GM18499 (cell line): ENCODE data around the gene ERC1.
"Not testable (repeated sequence)": the region's sequence is repeated elsewhere in the genome, so short reads cannot be mapped to it uniquely, and the experiment has no call there.

Experiments used
- ATAC-seq: cut with Tn5 transposase; IDR thresholded peaks from one replicate; pipeline ENCODE4 v1.9.1; 2021; ENCODE audit warnings: moderate number of reproducible peaks; ENCODE audit not compliant: insufficient read depth, unreplicated experiment

ERC1 gene

DNA sequence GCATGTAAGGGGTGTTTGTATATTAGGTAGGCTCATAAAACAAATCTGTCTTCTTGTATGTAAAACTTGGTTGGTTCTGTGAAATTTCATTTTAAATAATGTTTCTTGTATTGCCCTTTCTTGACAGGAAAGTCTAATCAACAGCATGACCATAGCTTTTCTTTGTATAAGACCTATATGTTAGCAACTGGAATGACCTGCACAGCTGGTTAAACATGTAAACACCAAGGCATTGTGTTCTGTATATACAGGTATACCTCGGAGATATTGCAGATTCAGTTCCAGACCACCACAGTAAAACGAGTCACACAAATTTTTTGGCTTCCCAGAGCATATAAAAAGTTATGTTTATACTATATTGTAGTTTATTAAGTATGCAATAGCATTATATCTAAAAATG is 183.6 kb downstream of the ERC1 start:
- ATAC-seq: no peak

DNA sequence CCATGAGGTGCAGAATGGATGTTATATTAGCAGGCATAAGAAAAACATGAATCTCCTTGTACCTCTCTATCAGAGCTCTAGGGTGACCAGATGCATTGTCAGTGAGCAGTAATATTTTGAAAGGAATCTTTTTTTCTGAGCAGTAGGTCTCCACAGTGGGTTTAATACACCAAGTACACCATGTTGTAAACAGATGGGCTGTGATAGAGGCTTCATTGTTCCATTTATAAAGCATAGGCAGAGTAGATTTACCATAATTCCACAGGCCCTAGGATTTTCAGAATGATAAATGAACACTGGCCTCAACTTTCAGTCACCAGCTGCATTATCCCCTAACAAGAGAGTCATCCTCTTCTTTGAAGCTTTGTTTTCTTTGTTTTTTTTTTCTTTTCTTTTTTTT is 185.2 kb downstream of the ERC1 start:
- ATAC-seq: no peak

DNA sequence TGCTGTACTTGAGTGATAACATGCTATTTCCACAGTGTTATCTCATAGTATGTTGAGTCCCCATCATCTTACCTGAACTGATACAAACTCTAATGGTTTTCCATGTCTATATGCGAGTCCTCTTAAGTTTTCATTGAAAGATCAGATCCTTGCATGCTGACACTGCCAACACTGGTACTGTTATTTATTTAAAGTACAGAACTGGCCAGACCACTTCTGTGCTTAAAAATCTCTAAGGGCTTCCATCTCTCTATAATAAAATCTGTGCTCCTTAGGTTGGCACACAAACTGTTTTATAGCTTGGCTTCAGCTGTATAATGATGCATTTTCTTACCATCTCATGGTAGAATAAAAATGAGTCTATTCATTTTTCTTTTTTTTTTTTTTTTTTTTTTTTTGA is 188.1 kb downstream of the ERC1 start:
- no peak for ATAC-seq

DNA sequence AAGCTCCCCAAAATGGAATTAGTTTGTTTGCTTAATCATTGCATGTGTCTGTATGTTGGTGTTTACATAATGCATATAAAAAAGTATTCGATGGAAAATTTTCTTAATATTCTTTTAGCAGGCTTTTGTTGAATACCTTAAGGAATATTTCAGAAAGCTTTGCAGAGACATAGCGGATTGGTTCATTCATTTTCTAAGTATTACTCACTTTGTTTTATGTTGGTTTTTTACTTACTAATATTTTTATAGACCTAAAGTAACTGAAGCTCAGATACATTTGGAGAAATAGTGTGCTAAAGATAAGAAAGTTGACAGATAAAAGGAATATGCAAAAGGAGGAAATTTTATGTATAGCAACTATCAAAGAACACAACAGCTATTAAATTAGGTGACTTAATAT is 191.0 kb downstream of the ERC1 start:
- ATAC-seq: no peak

DNA sequence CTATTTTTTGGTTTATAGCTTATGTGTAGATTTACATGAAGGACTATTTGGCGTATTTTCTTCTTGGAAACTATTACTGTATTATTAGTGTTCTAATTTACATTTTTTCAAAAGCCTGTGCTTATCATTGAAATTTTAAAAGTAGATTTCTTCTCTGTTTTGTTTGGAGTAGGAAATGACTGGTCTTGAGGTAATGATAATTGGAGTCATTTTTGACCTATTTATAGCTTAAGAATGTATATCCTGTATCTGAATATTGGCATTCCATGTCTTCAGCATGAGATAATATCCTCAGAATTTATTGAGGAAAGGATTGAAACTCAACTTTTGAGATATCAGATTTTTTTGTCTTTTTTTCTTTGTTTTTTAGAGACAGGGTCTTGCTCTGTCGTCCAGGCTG is 193.4 kb downstream of the ERC1 start:
- ATAC-seq: no peak

DNA sequence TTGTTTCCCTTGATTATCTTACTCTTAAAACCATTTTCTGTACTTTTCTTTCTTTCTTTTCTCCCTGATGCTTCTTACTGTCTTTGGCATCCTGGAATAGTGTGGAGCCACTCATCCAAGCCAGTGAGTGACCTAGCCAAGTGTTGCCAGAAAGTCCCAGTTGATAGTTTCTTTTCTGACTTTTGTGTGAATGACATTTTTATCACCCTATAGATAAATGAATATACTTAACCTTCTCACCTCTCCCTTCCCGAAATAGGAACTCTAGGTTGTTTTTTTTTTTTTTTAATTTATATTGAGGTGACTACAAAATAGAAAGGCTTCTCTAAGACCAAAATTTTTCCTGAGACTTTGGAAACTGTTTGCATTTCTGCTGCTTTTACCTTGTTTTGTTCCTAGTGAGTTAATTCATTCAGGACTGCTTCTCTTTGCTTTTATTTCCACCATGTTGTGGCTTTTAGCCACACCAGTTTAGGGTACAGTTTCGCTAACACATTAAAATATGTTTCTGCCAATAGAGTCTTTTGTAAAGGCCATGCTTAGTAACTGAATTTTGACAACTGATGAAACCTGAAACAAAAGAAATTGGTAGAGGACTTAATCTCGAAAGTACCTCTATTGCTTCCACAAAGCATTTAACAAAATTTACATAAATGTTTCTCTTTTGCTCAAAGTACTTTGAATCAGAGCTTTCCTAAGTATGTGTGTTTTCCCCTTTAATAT is 194.6 kb downstream of the ERC1 start:
- ATAC-seq: no peak

DNA sequence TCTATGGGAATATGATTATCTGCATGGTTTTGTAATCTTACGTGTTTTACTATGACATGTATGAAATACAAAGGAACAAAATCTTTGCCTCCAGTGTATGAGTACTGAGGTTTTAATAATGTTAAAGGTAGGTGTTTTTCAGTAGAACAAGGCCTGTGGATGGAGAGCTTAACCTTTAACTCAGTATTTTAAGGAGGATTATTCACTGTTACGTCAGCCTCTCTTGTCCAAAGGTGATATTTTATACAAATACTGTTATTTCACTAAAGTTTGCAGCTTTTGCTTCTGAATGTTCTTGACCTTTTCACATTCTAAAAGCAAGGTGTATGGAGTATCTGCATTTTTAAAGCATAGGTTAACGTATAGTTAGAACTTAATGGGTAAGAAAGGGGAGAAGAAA is 195.3 kb downstream of the ERC1 start:
- ATAC-seq: no peak

DNA sequence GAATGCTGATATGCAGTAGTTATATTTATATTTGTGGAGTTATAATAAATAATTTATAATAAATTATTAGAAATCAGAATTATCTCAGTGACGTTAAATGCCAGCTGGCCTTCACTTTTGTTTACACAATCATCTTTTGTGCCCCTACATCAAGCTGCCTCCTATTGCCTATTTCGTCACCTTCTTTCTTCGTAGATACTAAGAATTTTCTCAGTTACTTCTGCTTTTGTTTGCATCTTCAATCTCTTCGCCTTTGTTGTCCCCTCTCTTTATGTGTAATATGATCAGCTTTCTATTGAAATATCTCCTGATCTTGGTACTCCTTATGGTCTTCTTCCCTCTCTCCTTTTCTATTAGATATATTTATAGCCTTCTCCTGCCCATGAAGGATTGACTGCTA is 197.0 kb downstream of the ERC1 start:
- ATAC-seq: no peak

DNA sequence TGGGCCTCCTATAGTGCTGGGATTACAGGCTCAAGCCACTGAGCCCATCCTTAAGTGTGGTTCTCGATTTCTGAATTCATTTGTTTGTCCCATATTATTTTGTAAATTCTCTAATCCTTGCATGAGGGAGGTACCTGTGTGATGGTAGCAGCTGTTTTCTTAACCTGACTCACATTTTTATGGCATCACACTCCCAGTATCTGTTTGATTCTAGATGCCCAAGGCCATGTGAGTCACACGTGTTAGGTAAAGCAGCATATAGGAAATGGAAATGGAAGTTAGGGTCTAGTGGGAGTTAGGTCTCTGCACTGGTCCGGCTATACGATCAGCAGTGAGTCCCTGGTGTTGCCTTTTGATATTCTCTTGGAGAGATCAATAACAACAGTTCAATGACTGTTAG is 198.1 kb downstream of the ERC1 start:
- ATAC-seq: no peak

DNA sequence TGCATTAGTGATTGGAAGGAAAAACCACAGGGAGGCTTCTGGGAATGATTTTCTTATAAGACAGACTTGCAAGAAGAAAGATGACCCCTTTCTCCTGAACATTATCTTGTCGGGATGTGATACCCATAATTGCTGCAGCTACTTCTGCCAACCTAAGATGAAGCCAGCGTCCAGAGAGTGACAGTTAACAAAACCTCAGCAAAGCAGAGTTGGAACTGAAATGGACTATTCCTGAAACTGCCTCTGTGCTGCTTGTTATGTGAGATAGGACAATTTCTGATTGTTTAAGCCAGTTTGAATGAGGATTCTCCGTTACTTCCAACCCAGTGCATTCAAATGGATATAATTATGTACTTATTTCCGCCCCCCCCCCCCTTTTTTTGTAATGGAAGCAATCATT is 204.5 kb downstream of the ERC1 start:
- ATAC-seq: no peak

DNA sequence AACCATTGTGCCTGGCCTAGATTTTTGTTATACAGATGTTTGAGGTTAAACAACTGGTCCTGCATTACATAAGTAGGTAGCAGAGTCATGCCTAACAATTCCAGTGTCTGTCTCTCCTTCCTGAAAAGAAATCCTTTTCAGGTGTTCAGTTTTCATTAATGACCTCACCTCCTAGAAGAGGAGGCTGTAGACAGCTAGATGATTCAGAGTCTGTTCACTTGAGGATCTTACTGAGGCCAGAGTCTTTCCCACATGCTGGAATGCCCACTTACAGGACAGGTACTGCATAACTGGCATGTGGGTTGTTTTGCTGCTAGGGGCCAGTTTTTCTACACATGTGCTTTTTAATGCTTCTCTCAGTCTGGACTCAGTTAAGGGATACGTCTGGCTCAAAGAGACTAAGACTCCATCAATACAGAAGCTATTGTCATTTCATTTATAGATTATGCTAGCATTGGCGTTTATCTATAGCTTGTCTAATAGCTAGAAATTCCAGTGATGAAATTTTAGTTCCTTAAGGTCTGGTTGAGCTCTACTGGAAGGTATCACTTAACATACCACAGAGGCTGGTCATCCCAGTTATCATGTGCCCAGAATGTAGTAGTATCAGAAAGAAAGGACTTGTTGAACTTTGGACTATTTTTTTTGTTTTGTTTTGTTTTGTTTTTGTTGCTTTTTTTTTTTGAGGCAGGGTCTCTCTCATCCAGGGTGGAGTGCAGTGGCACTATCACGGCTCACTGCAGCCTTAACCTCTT is 206.4 kb downstream of the ERC1 start:
- ATAC-seq: no peak

DNA sequence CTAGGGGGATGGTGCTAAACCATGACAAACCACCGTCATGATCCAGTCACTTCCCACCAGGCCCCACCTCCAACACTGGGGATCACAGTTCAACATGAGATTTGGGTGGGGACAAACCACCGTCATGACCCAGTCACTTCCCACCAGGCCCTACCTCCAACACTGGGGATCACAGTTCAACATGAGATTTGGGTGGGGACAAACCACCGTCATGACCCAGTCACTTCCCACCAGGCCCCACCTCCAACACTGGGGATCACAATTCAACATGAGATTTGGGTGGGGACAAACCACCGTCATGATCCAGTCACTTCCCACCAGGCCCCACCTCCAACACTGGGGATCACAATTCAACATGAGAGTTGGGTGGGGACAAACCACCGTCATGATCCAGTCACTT is 207.8 kb downstream of the ERC1 start:
- not testable (repeated sequence) for ATAC-seq

DNA sequence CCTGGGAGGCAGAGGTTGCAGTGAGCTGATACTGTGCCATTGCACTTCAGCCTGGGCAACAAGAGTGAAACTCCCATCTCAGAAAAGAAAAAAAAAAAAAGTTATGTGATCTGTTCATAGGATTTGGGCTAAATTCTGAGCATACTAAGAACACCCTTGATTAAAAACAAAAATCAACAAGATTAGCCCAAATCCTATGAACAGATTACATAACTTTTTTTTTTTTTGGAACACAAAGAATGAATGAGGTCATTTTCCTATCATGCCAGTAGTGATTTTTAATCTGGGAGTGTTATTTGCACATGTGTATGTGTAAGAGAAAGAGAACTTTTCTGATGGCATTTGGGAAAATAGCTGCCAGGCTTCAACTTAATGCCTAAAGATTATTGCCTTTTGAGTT is 208.7 kb downstream of the ERC1 start:
- no peak for ATAC-seq

DNA sequence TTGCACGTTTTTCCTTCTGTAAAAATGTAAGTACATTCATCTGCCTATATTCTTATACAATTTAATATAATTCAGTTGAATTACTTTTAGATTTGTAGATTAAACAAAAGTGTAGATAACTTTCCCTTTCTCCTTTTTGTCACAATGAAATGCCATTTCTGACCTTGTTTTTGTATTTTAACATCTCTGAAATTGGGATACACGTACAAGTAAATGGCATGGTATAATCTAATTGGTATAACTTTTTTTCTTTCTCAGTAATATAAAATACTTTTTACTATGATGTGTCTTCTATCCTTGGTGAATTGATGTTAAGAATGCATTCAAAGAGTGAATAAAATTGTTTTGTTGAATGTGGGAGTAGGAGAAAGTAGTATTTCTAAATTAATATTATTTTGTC is 210.0 kb downstream of the ERC1 start:
- no peak for ATAC-seq

DNA sequence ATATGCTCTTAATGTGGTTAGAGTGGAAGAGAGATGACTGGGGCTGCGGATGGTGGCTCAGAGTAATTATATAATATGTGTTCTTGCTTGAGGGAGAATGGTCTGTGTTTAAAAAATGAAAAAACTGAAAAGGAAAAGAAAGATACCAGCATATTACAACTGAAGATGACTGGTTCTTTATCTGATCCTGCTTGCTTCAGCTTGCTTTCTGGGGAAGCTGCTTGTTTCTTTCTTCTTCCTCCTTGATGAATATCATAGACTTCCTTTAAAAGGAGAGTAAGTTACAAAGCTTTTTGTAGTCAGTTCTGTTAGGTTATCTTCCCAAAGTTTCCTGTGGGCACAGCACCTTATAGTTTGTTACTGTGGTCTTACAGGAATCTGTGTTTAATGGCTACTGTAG is 210.9 kb downstream of the ERC1 start:
- no peak for ATAC-seq

DNA sequence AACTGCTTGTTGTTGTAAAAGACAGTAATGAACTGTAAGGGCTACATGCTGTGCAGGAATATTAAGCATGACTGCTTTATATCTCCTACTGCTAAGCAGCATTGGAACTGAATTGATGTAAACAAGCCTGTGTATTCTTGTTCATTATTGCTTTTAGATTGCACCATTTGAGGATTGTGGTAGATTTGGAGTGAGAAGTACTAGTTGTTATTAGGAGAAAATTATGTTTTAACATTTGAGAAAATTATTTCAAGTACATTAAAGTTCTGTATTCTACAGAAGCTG is 212.7 kb downstream of the ERC1 start:
- ATAC-seq: no peak

DNA sequence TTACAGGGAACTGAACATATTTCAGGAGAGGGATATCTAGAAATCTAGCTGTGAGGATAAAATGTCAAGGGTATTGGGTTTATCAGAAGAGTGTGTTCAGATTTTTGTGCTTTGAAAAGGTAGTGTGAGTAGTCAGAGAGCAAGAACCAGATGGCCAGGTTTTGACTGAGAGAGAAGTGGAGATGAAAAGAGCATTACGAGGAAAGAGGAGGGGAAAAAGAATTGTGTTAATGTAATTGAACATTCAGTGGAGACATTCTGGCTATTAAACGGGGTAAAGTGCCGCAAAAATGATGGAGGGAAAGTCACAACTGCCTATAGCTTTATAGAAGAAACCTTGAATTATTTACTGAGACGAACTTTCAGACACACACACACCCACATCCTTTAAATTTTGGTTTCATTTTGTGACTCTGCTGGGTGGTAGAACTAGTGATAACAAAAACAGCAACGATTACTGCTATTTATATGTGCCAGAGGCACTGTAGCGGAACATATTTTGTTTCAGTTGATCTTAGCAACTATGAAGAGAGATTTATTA is 213.6 kb downstream of the ERC1 start:
- peak; percentile 71 for ATAC-seq

DNA sequence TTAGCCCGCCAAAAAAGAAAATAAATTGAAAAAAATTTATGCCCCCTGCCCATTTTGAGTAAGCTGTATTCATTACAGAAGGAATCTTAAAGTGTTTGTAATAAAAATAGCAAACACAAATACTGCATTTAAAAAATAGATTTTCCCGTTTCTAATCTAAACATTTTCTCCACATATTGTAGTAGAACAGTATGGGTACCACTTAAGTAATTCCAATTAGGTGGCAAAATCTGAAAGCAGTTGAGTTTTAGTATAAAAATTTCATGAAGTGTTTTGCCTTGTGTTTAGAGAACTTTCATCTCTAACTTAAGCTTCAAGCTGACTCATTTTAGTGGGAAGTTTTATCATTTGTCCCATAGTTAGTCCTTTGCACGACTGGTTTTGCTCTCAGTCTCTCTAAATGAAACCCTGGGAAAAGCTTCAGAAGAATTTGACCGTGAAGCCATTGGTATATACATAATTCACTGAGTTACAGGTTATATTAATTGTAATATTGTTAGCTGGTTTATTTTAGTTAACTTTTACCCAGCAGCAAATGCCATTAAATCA is 214.6 kb downstream of the ERC1 start:
- ATAC-seq: no peak

DNA sequence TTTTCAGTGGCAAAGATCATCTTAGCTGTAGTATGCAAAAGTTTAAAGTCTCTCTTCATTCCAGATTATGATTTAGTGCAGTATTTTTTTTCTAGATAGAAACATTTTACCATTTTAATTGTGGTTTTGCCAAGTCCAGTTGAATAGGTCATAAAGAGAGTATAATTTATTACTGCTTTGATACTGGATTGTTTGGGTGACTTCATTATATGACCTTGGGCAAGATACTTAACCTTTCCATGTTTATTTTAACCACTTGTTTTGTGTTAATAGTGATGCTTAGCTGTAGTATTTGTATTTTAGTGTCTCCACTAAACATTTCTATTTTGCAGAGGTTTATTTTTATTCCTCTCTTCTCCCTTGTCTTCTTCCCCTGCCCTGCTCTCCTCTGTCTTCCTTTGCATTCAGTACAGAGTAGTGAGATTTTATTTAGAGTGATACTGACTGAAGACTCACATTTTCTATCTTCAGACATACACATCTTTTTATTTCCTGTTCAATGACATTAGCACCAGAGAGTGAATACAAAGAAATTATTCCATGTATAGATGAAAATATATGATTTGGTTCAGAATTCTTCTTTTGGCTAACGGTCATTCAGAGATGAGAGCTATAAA is 215.2 kb downstream of the ERC1 start:
- no peak for ATAC-seq

DNA sequence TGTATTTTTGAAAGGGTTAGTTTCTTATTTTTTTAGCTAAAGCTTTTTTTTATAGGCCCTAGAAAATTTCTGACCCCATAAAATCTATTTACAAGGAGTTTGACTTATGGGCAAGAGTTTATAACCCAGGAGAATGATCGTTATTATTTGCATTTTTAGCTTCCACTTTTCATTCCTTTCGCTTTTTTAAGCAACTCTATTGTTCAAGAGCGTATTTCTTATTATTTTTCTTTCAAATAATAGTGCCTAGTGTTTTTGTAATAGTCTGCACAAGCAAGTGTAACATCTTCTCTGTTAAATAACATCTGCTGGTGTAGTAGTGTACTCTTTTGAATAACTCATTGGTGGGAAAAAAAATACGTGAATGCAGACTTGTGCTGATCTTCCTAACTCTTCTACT is 216.3 kb downstream of the ERC1 start:
- ATAC-seq: no peak

DNA sequence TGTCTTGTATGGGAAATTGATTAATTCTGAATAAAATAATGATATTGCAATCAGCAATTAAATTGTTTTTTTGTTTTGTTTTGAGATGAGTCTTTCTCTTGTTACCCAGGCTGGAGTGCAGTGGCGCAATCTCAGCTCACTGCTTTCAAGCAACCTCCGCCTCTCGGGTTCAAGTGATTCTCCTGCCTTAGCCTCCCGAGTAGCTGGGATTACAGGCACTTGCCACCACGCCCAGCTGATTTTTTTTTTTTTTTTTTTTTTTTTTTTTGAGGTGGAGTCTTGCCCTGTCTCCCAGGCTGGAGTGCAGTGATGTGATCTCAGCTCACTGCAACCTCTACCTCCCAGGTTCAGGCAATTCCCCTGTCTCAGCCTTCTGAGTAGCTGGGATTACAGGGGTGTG is 217.7 kb downstream of the ERC1 start:
- ATAC-seq: not testable (repeated sequence)
